Smooth muscle cell of the umbilical artery (primary cell): ENCODE measurements around the gene MZT2A. TPM values are rescaled to one million over a fixed set of nuclear protein-coding genes. Genes with fewer than 3 reads are reported as not detected.

ENCODE experiments used
- total RNA-seq: library from RNA; depleted of rRNA; stranded (reverse); fragments of >200 nt; gene quantifications from 2 replicates; pipeline ENCODE4 v1.2.3, GENCODE V29; 2014

Gene MZT2A, protein sequence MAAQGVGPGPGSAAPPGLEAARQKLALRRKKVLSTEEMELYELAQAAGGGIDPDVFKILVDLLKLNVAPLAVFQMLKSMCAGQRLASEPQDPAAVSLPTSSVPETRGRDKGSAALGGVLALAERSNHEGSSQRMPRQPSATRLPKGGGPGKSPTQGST
- 43.4 and 66.2 TPM in 2 replicates for total RNA-seq

GRCh38 chr2:131492015-131492417 lies at the start of gene MZT2A:
Gene MZT2A, minus strand, starts transcription at chr2:131492397. Its CDS starts 21 bp downstream, at chr2:131492376.

GRCh38 chr2:131527131-131528001 lies 35.2 kb upstream of the MZT2A start, which contains the start of gene CCDC74A:
Gene CCDC74A, plus strand, starts transcription at chr2:131527888. Its CDS starts 83 bp downstream, at chr2:131527971.

GRCh38 chr2:131475831-131476230 lies 16.4 kb downstream of the MZT2A start, which contains the start of gene TUBA3D:
Gene TUBA3D, plus strand, starts transcription at chr2:131476119. Its CDS starts 81 bp downstream, at chr2:131476200.

Other genes with a start within 250 kb of the MZT2A start
- not detected in 2 replicates for gene RAB6D, start 128.2 kb downstream of the MZT2A start, total RNA-seq
- gene TUBA3D, start 16.3 kb downstream of the MZT2A start, total RNA-seq: not detected in 2 replicates
- 8.3 and 11.1 TPM in 2 replicates for gene CCDC74A, start 35.5 kb upstream of the MZT2A start, total RNA-seq